Measurements from ENCODE around the gene CLDN12.

DNA sequence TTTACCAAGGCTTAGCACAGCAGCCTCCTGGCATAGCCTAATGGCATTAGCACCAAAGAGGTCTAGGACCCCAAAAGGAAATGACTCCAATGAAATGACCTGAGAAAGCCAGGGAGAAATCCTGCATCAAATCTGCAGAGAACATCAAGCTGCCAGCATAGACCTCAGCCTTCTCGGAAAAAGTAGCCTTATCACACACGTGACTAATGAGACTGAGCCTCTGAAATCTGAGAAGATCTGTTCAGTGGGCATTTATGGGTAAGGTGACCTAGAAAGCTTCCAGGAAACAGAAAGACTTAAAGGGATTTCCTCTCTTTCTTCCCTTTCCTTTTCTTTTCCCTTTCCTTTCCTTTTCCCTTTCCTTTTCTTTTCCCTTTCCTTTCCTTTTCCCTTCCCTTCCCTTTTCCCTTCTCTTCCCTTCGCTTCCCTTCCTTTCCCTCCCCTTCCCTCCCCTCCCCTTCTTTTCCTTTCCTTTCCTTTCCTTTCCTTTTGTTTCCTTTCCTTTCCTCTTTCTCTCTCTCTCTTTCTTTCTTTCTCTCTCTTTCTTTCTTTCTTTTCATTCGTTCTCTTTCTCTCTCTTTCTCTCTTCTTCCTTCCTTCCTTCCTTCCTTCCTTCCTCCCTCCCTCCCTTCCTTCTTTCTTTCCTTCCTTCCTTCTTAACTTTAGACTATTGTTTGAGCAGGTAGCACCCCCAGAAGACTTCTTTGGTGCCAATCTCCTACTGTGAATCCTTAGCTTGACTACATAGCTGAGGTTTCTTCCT is 43.1 kb downstream of the CLDN12 start:
- TF ChIP-seq, protein P1, sequence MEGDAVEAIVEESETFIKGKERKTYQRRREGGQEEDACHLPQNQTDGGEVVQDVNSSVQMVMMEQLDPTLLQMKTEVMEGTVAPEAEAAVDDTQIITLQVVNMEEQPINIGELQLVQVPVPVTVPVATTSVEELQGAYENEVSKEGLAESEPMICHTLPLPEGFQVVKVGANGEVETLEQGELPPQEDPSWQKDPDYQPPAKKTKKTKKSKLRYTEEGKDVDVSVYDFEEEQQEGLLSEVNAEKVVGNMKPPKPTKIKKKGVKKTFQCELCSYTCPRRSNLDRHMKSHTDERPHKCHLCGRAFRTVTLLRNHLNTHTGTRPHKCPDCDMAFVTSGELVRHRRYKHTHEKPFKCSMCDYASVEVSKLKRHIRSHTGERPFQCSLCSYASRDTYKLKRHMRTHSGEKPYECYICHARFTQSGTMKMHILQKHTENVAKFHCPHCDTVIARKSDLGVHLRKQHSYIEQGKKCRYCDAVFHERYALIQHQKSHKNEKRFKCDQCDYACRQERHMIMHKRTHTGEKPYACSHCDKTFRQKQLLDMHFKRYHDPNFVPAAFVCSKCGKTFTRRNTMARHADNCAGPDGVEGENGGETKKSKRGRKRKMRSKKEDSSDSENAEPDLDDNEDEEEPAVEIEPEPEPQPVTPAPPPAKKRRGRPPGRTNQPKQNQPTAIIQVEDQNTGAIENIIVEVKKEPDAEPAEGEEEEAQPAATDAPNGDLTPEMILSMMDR (IDR thresholded peaks at IDR 0.05) = no peak
- TF ChIP-seq POLR2A (IDR thresholded peaks at IDR 0.05) = no peak
